Measurements from ENCODE around the gene GUCY1A2. TPM values are rescaled to one million over a fixed set of nuclear protein-coding genes. Genes with fewer than 3 reads are reported as not detected.

Gene GUCY1A2
- total RNA-seq, 4 donors from 2014 or later: 0.49 to 2.4 (median 1.3) TPM

DNA sequence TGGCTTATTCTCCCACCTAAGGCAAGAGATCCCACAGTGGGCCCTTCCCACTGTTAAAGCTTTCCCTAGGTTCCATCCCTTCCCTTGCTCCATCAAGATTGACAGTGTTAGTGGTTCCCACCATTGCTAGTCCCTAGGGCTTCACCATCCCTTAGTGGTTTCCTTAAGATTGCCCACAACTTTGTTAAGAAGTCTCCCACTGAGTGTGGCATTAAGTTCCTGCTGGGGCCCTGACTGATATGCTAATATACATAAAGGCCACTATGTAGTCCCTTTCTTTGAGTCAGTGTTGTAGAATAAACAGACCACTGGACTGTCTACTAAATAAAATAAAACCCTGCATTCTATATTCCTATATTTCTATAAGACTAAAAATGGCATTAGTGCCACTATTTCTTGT is 176.1 kb downstream of the GUCY1A2 start:
- H3K4me3 ChIP-seq (ENCODE audit: low read depth, poor library complexity, severe bottlenecking): no peak overlapping the region
- intact Hi-C loops (cut with DNase I; ENCODE audit: low total_unique reads): no loop called here
- no peak for DNase-seq (ENCODE audit: low spot score in 2 of 2)
- TF ChIP-seq, protein P1, sequence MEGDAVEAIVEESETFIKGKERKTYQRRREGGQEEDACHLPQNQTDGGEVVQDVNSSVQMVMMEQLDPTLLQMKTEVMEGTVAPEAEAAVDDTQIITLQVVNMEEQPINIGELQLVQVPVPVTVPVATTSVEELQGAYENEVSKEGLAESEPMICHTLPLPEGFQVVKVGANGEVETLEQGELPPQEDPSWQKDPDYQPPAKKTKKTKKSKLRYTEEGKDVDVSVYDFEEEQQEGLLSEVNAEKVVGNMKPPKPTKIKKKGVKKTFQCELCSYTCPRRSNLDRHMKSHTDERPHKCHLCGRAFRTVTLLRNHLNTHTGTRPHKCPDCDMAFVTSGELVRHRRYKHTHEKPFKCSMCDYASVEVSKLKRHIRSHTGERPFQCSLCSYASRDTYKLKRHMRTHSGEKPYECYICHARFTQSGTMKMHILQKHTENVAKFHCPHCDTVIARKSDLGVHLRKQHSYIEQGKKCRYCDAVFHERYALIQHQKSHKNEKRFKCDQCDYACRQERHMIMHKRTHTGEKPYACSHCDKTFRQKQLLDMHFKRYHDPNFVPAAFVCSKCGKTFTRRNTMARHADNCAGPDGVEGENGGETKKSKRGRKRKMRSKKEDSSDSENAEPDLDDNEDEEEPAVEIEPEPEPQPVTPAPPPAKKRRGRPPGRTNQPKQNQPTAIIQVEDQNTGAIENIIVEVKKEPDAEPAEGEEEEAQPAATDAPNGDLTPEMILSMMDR (IDR thresholded peaks at IDR 0.05): no peak
- no peak for TF ChIP-seq POLR2A (IDR thresholded peaks at IDR 0.05)

DNA sequence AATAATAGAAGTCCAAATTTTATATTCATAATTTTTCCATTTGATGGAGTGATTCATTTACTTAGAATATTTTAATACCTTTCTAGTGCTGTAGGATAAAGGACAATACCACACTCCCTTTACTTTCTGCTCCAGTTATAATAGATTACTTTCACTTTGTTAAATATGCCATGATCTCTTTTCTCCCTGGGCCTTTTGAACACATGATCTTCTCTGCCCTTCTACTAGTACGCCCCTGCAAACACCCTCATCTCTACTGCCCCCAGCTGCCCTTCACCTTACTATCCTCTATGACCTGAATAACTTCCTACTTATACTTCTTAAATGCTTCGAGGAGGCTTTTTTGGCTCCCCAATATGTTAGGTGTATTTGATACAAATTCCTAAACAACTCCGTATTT is 177.3 kb downstream of the GUCY1A2 start:
- intact Hi-C loops (cut with DNase I; ENCODE audit: low total_unique reads): no loop called here
- TF ChIP-seq, protein P1 (IDR thresholded peaks at IDR 0.05): no peak
- TF ChIP-seq POLR2A (IDR thresholded peaks at IDR 0.05): no peak
- DNase-seq (ENCODE audit: low spot score in 2 of 2): no peak
- no peak overlapping the region for H3K4me3 ChIP-seq (ENCODE audit: low read depth, poor library complexity, severe bottlenecking)
- 71 to 77% methylated on average over 3 of the region's 3 CpGs for WGBS, 2 donors

DNA sequence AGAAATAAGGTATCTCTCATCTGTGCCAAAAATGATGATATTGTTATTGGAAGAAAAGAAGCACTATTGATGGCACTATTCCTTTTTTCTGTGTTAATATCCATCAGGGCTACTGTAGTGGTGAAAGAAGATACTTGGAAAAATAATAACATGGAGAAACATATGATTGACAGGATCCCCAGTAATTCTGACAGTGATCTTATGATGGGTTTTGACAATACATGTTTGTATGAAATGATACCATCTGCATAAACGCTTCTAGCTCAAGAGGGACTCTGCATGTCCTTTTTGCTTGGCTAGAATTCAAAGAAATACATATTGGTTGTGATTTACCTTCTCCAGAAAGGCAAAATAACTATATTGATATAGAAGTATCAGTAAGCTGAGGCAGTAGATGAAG is 178.1 kb downstream of the GUCY1A2 start:
- intact Hi-C loops (cut with DNase I; ENCODE audit: low total_unique reads): no loop called here
- 53 to 75% methylated on average over 1 of the region's 1 CpG for WGBS, 2 donors
- TF ChIP-seq, protein P1 (IDR thresholded peaks at IDR 0.05): no peak
- TF ChIP-seq POLR2A (IDR thresholded peaks at IDR 0.05): no peak
- DNase-seq (ENCODE audit: low spot score in 2 of 2): no peak
- H3K4me3 ChIP-seq (ENCODE audit: low read depth, poor library complexity, severe bottlenecking): no peak overlapping the region

DNA sequence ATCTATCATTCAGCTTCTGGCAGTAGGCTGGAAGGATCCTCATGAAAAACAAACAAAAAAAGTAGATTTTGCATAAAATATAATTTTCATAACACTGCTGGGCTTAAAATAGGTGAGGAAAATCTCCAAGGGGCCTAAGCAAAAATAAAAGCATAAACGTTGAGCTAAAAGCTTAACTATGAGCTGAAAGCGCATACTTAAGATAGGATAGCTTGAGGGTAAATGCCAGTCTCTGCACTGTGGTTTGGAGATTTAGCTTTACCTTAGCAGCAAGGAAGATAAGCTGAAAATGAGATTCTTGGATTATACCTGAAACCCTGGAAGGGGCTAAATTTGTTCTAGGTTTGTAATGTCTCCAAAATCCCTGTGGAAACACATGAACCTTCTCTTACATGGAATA is 183.7 kb downstream of the GUCY1A2 start:
- intact Hi-C loops (cut with DNase I; ENCODE audit: low total_unique reads): no loop called here
- no peak for DNase-seq (ENCODE audit: low spot score in 2 of 2)

DNA sequence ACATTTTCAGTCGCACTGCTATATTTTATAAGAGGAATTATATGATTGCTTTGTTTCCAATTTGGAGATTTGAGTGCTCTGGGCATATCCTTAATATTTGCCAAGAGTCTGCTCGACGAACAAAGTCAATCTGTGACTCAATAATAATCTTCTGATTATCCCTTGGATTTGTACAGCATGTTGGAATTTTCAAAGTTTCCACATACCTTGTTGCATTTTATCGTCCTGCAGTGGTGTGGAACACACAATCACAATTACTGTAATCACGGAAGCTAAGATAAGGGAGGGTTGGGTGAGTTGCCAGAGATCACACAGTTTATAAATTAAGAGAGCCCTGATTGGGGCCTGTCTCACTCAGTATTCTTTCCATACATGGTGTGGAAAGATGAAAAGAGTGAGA is 189.3 kb downstream of the GUCY1A2 start:
- no peak overlapping the region for H3K4me3 ChIP-seq (ENCODE audit: low read depth, poor library complexity, severe bottlenecking)
- intact Hi-C loops (cut with DNase I; ENCODE audit: low total_unique reads): no loop called here
- no peak for DNase-seq (ENCODE audit: low spot score in 2 of 2)
- WGBS, 2 donors: 89 to 91% methylated on average over 5 of the region's 5 CpGs
- no peak for TF ChIP-seq POLR2A (IDR thresholded peaks at IDR 0.05)
- TF ChIP-seq, protein P1 (IDR thresholded peaks at IDR 0.05): no peak

More for the DNA sequence above, 183.7 kb downstream of the GUCY1A2 start:
- 64 to 66% methylated on average over 2 of the region's 2 CpGs for WGBS, 2 donors
- no peak overlapping the region for H3K4me3 ChIP-seq (ENCODE audit: low read depth, poor library complexity, severe bottlenecking)
- TF ChIP-seq, protein P1 (IDR thresholded peaks at IDR 0.05): no peak
- TF ChIP-seq POLR2A (IDR thresholded peaks at IDR 0.05): no peak

DNA sequence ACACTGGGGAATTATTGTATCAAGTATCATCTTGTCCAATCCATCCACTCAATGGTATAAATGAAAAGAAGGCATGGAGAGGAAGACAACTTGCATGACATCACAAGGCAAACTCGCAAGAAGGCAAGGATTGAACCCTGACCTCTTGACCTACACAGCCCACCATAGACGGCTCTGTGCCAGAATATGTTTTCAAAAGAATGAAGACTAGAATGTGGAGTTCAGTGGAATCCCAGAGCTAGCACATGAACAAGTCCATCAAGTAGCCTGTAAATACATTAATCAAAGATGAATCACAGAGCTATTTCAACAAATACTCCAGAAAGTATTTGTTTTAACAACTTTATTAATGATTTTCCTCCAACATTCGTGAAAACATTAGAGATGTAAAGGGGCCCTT is 189.7 kb downstream of the GUCY1A2 start:
- DNase-seq (ENCODE audit: low spot score in 2 of 2): no peak
- WGBS, 2 donors: 78 to 79% methylated on average over 3 of the region's 3 CpGs
- TF ChIP-seq POLR2A (IDR thresholded peaks at IDR 0.05): no peak
- TF ChIP-seq, protein P1 (IDR thresholded peaks at IDR 0.05): no peak
- no peak overlapping the region for H3K4me3 ChIP-seq (ENCODE audit: low read depth, poor library complexity, severe bottlenecking)
- intact Hi-C loops (cut with DNase I; ENCODE audit: low total_unique reads): no loop called here
